Sigmoid colon (tissue), 4 donors: ENCODE data around the gene FFAR1.

Experiments
- CTCF ChIP-seq, 4 experiments: fragments of 450-650 bp in 3 of 4; fragments of 200-600 bp in 1 of 4; IDR thresholded peaks; one replicate each; pipeline ENCODE4 v1.5.1; 2016 to 2019; ENCODE audit warnings: antibody characterized with exemption in 4 of 4, mild to moderate bottlenecking in 3 of 4, moderate library complexity in 2 of 4
- EP300 ChIP-seq, 4 donors: sonication (generic); formaldehyde crosslinking; IDR thresholded peaks; one replicate each; pipeline ENCODE4 v1.6.1; 2017; ENCODE audit warnings: antibody characterized with exemption in 4 of 4
- POLR2A ChIP-seq, 2 donors: fragments of 450-650 bp; IDR thresholded peaks; one replicate each; pipeline ENCODE4 v1.6.1; 2016; ENCODE audit warnings: antibody characterized with exemption in 2 of 2, mild to moderate bottlenecking in 2 of 2, moderate library complexity in 2 of 2
- POLR2AphosphoS5 ChIP-seq, 4 donors: sonication (generic); formaldehyde crosslinking; IDR thresholded peaks; one replicate each; pipeline ENCODE4 v1.6.1; 2017; ENCODE audit warnings: antibody characterized with exemption in 4 of 4

GRCh38 chr19:35302446-35302845 is 45.3 kb upstream of the FFAR1 start:
- TF ChIP-seq CTCF (IDR thresholded peaks at IDR 0.05) (no peak), POLR2A (IDR thresholded peaks at IDR 0.05) (no peak), POLR2AphosphoS5 (IDR thresholded peaks at IDR 0.05) (no peak), EP300 (IDR thresholded peaks at IDR 0.05) (no peak)
